GM23338 (cell line): ENCODE data around the gene MESD. TPM values are rescaled to one million over a fixed set of nuclear protein-coding genes. Genes with fewer than 3 reads are reported as not detected.

ENCODE experiments used
- ATAC-seq: fragments of 200-7000 bp; cut with Tn5 transposase; 3 replicates; pipeline ENCODE4 v1.9.1; 2020
- DNase-seq: peaks from one replicate; pipeline ENCODE4 v3.0.0-alpha.2; 2015; ENCODE audit warnings: low spot score
- H2AFZ ChIP-seq: fragments of 200-600 bp; sonication (generic); 2 replicates; pipeline ENCODE4 v1.8.0; 2016; ENCODE audit warnings: antibody characterized with exemption, mild to moderate bottlenecking, moderate library complexity
- H3F3A ChIP-seq: fragments of 200-600 bp; sonication (generic); replicated peaks from 2 replicates; pipeline ENCODE4 v1.8.0; 2017; ENCODE audit warnings: antibody characterized with exemption, mixed run types, low read depth
- H3K27ac ChIP-seq: fragments of 200-600 bp; sonication (generic); 2 replicates; pipeline ENCODE4 v1.6.1; 2016; ENCODE audit warnings: low read depth
- H3K27me3 ChIP-seq: fragments of 200-600 bp; sonication (generic); 2 replicates; pipeline ENCODE4 v1.8.0; 2016; ENCODE audit warnings: mild to moderate bottlenecking, mixed run types, moderate library complexity; ENCODE audit not compliant: insufficient read depth
- H3K36me3 ChIP-seq: fragments of 200-600 bp; sonication (generic); 2 replicates; pipeline ENCODE4 v1.8.0; 2016; ENCODE audit warnings: mild to moderate bottlenecking; ENCODE audit not compliant: insufficient read depth
- H3K4me1 ChIP-seq: fragments of 200-600 bp; sonication (generic); 2 replicates; pipeline ENCODE4 v1.8.0; 2016; ENCODE audit warnings: mild to moderate bottlenecking, moderate library complexity; ENCODE audit not compliant: insufficient read depth
- H3K4me2 ChIP-seq: fragments of 200-600 bp; sonication (generic); 2 replicates; pipeline ENCODE4 v1.7.1; 2017; ENCODE audit warnings: mixed run types
- H3K4me3 ChIP-seq: fragments of 200-600 bp; sonication (generic); 2 replicates; pipeline ENCODE4 v1.6.1; 2016; ENCODE audit warnings: mixed run types
- H3K79me2 ChIP-seq: fragments of 200-600 bp; sonication (generic); replicated peaks from 2 replicates; pipeline ENCODE4 v1.8.0; 2017; ENCODE audit warnings: mild to moderate bottlenecking; ENCODE audit not compliant: insufficient read depth
- H3K9me2 ChIP-seq: fragments of 200-600 bp; sonication (generic); 2 replicates; pipeline ENCODE4 v1.8.0; 2017; ENCODE audit not compliant: insufficient read depth
- H4K20me1 ChIP-seq: fragments of 200-600 bp; sonication (generic); replicated peaks from 2 replicates; pipeline ENCODE4 v1.8.0; 2017; ENCODE audit warnings: mild to moderate bottlenecking; ENCODE audit not compliant: insufficient read depth
- H3K27ac Mint-ChIP-seq: 2 replicates; pipeline ENCODE4 v1.8.0; 2020; ENCODE audit warnings: inconsistent platforms, mild to moderate bottlenecking, moderate library complexity, mixed read lengths
- H3K27me3 Mint-ChIP-seq: 3 replicates; pipeline ENCODE4 v1.8.0; 2022; ENCODE audit warnings: low read depth, mild to moderate bottlenecking, moderate library complexity, mixed read lengths, inconsistent platforms; ENCODE audit not compliant: insufficient read depth, poor library complexity
- H3K36me3 Mint-ChIP-seq: 3 replicates; pipeline ENCODE4 v1.8.0; 2021; ENCODE audit warnings: low read depth, mild to moderate bottlenecking, inconsistent platforms, moderate library complexity, mixed read lengths
- H3K4me1 Mint-ChIP-seq: 3 replicates; pipeline ENCODE4 v1.8.0; 2020; ENCODE audit warnings: mild to moderate bottlenecking, inconsistent platforms, mixed read lengths
- H3K4me3 Mint-ChIP-seq: 3 replicates; pipeline ENCODE4 v1.8.0; 2021; ENCODE audit warnings: moderate library complexity, mild to moderate bottlenecking, inconsistent platforms, mixed read lengths
- H3K9me3 Mint-ChIP-seq: 3 replicates; pipeline ENCODE4 v1.8.0; 2020; ENCODE audit warnings: moderate library complexity, mild to moderate bottlenecking, inconsistent platforms, mixed read lengths
- CREB1 ChIP-seq: fragments of 250-450 bp; sonication (Bioruptor Pico); IDR thresholded peaks from 2 replicates; pipeline ENCODE4 v1.5.0; 2020; ENCODE audit warnings: low read depth, mild to moderate bottlenecking, moderate library complexity
- CTCF ChIP-seq, 2 experiments: fragments of 200-600 bp in 1 of 2; sonication (generic) in 1 of 2; conservative IDR thresholded peaks; 2 replicates each; pipeline versions ENCODE4 v1.5.1 to v1.6.1; 2016 to 2017; ENCODE audit warnings: antibody characterized with exemption in 2 of 2, low read depth in 2 of 2, mild to moderate bottlenecking in 2 of 2, moderate library complexity in 1 of 2
- ETS1 ChIP-seq: IDR thresholded peaks from 2 replicates; pipeline ENCODE4 v1.6.1; 2016; ENCODE audit warnings: antibody characterized with exemption
- EZH2 ChIP-seq: fragments of 200-600 bp; sonication (generic); IDR thresholded peaks from one replicate; pipeline ENCODE4 v1.8.0; 2017; ENCODE audit warnings: antibody characterized with exemption, mild to moderate bottlenecking, low read depth; ENCODE audit not compliant: unreplicated experiment
- EZH2phosphoT487 ChIP-seq: fragments of 200-600 bp; sonication (generic); IDR thresholded peaks from one replicate; pipeline ENCODE4 v1.8.1; 2018; ENCODE audit warnings: antibody characterized with exemption; ENCODE audit not compliant: unreplicated experiment
- JUNB ChIP-seq: IDR thresholded peaks from one replicate; pipeline ENCODE4 v1.6.1; 2016; ENCODE audit warnings: antibody characterized with exemption; ENCODE audit not compliant: unreplicated experiment
- NANOG ChIP-seq: IDR thresholded peaks from 2 replicates; pipeline ENCODE4 v1.6.1; 2016; ENCODE audit warnings: antibody characterized with exemption, borderline replicate concordance
- POLR2AphosphoS5 ChIP-seq: IDR thresholded peaks from 2 replicates; pipeline ENCODE4 v1.6.1; 2016; ENCODE audit warnings: antibody characterized with exemption, low read depth
- REST ChIP-seq: IDR thresholded peaks from one replicate; pipeline ENCODE4 v1.6.1; 2018; ENCODE audit warnings: antibody characterized with exemption; ENCODE audit not compliant: unreplicated experiment
- STAT1 ChIP-seq: IDR thresholded peaks from one replicate; pipeline ENCODE4 v1.6.1; 2016; ENCODE audit warnings: antibody characterized with exemption; ENCODE audit not compliant: unreplicated experiment
- ZNF114 ChIP-seq: fragments of 250-450 bp; sonication (Bioruptor Pico); IDR thresholded peaks from 2 replicates; pipeline ENCODE4 v1.5.0; 2020; ENCODE audit warnings: mild to moderate bottlenecking, moderate library complexity
- ZNF331 ChIP-seq: fragments of 250-450 bp; sonication (Bioruptor Pico); IDR thresholded peaks from 2 replicates; pipeline ENCODE4 v1.5.0; 2020; ENCODE audit warnings: low read depth, mild to moderate bottlenecking, moderate library complexity
- ZNF462 ChIP-seq: fragments of 250-450 bp; sonication (Bioruptor Pico); IDR thresholded peaks from 2 replicates; pipeline ENCODE4 v1.5.0; 2020; ENCODE audit warnings: mild to moderate bottlenecking, moderate library complexity
- polyA plus RNA-seq: library from polyadenylated mRNA; unstranded; fragments of >200 nt; fragmentation: Nextera tagmentation; extraction: Ambion mirVana; gene quantifications from 2 replicates; pipeline ENCODE4 v1.2.1, GENCODE V29; 2016
- total RNA-seq: library from RNA; depleted of rRNA; stranded (reverse); fragments of >200 nt; shearing (Covaris generic); gene quantifications from 2 replicates; pipeline ENCODE4 v1.2.3, GENCODE V29; 2014

MESD gene
- total and polyA plus RNA-seq, 2 experiments from 2014 or later = 25.6 to 52.7 TPM

- Histone ChIP-seq H3K4me3 (no peak overlapping the region), H2AFZ (no peak overlapping the region), H3F3A (no peaks in the 10 kb centered on the region), H3K27me3 (no peaks in the 10 kb centered on the region), H3K36me3 (no peaks in the 10 kb centered on the region), H3K9me2 (peaks cover 8% of the 10 kb centered on the region; the same call in 1 of the 2 replicates), H3K79me2 (no peaks in the 10 kb centered on the region), H3K27ac (no peak overlapping the region), H3K4me2 (no peak overlapping the region), H3K4me1 (no peaks in the 10 kb centered on the region), H4K20me1 (no peaks in the 10 kb centered on the region)
- Mint-ChIP-seq H3K4me1 (no peaks in the 10 kb centered on the region; the same call in 2 of the 3 replicates), H3K27ac (no peak overlapping the region), H3K4me3 (no peak overlapping the region), H3K36me3 (no peaks in the 10 kb centered on the region; the same call in 2 of the 3 replicates), H3K9me3 (no peaks in the 10 kb centered on the region), H3K27me3 (peaks cover 7% of the 10 kb centered on the region)
- ATAC-seq (no peak), DNase-seq (no peak)
- no peak for TF ChIP-seq REST
- no peak for TF ChIP-seq JUNB
- no peak for TF ChIP-seq ZNF114
- TF ChIP-seq EZH2 = no peak
- TF ChIP-seq EZH2phosphoT487 = no peak
- TF ChIP-seq ZNF331 = no peak
- no peak for TF ChIP-seq POLR2AphosphoS5
- no peak for TF ChIP-seq STAT1
- TF ChIP-seq NANOG = no peak
- no peak for TF ChIP-seq CTCF (conservative IDR thresholded peaks at IDR 0.05; ENCODE audit: low read depth in 2 of 2)
- no peak for TF ChIP-seq ZNF462
- no peak for TF ChIP-seq CREB1 (CRISPR knock-in tag)
- no peak for TF ChIP-seq ETS1
Measured at GRCh38 chr15:80926126-80926525, 63.5 kb downstream of the MESD start.
